Fibroblast of skin of left quadriceps (primary cell): ENCODE results near the gene AGBL4.
"Not testable (repeated sequence)": the region's sequence is repeated elsewhere in the genome, so short reads cannot be mapped to it uniquely, and the experiment has no call there.

Experiments
- DNase-seq, 2 experiments: peaks; one replicate each; pipeline ENCODE4 v3.0.0-alpha.2; 2013; ENCODE audit warnings: low read depth in 2 of 2

Gene AGBL4

GRCh38 chr1:50023292-50024159, at the start of gene AGBL4:
AGBL4 (minus strand) TSS chr1:50023954.
- DNase-seq, result peak; percentile 3

GRCh38 chr1:50066806-50067205, 43.1 kb upstream of the AGBL4 start:
- no peak for DNase-seq

GRCh38 chr1:50060279-50060678, 36.5 kb upstream of the AGBL4 start:
- no peak for DNase-seq

GRCh38 chr1:50048791-50049190, 25.0 kb upstream of the AGBL4 start:
- DNase-seq, result no peak

- no peak for DNase-seq
Observed at GRCh38 chr1:50047916-50048694, 24.4 kb upstream of the AGBL4 start.

- DNase-seq, result no peak
Observed at GRCh38 chr1:50038237-50038809, 14.6 kb upstream of the AGBL4 start.

GRCh38 chr1:50027794-50028193, 4.0 kb upstream of the AGBL4 start:
- DNase-seq, result no peak

- no peak for DNase-seq
Observed at GRCh38 chr1:49995734-49996133, 28.0 kb downstream of the AGBL4 start.

- no peak for DNase-seq
Observed at GRCh38 chr1:49971088-49971487, 52.7 kb downstream of the AGBL4 start.

GRCh38 chr1:49951385-49951784, 72.4 kb downstream of the AGBL4 start:
- no peak for DNase-seq

- not testable (repeated sequence) for DNase-seq
Observed at GRCh38 chr1:49915301-49915700, 108.5 kb downstream of the AGBL4 start.

- DNase-seq, result no peak
Observed at GRCh38 chr1:49906365-49906764, 117.4 kb downstream of the AGBL4 start.

- DNase-seq, result no peak
Observed at GRCh38 chr1:49864581-49864980, 159.2 kb downstream of the AGBL4 start.

GRCh38 chr1:49854741-49855140, 169.0 kb downstream of the AGBL4 start:
- DNase-seq, result no peak

GRCh38 chr1:49842596-49842995, 181.2 kb downstream of the AGBL4 start:
- DNase-seq, result no peak

- no peak for DNase-seq
Observed at GRCh38 chr1:49841767-49842166, 182.0 kb downstream of the AGBL4 start.

- no peak for DNase-seq
Observed at GRCh38 chr1:49824261-49824660, 199.5 kb downstream of the AGBL4 start.

GRCh38 chr1:49817681-49818080, 206.1 kb downstream of the AGBL4 start:
- no peak for DNase-seq

GRCh38 chr1:49787013-49787412, 236.7 kb downstream of the AGBL4 start:
- not testable (repeated sequence) for DNase-seq

GRCh38 chr1:49765034-49765433, 258.7 kb downstream of the AGBL4 start:
- DNase-seq, result no peak

- not testable (repeated sequence) for DNase-seq
Observed at GRCh38 chr1:49738118-49738517, 285.6 kb downstream of the AGBL4 start.

- no peak for DNase-seq
Observed at GRCh38 chr1:49728377-49728776, 295.4 kb downstream of the AGBL4 start.

- no peak for DNase-seq
Observed at GRCh38 chr1:49723662-49724061, 300.1 kb downstream of the AGBL4 start.
